ENCODE measurements around the gene ST7.

DNA sequence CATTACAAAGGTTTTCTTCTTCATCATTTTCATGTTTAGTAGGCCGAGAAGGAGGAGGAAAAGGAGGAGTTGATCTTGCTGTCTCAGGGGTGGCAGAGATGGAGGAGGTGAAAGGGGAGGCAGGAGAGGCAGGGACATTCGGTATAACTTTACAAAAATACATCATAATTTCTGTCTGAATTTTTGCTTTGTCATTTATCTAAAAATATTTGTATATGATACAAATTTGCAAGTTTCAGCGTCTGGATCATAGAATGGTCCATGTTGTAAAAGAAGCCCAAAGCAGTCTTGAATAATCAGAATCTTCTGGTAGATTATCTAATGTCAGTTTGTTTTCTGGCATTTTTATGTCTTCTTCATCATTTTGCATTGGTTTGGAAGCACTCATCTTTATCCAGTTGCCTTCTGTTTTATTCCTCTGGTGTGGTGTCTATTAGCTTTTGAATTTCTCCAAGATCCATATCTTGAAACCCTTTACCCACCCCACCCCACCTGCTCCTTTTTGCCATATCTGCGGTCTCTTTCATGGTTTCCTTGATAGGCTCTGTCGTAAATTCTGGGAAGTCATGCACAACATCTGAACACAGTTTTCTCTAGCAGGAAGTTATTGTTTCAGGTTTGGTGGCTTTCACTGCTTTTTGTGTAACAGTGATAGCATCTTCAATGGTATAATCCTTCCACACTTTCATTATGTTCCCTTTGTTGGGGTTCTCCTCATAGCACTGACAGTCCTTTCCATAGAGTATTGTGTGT, 95.0 kb downstream of the ST7 start:
- TF ChIP-seq, protein P1, sequence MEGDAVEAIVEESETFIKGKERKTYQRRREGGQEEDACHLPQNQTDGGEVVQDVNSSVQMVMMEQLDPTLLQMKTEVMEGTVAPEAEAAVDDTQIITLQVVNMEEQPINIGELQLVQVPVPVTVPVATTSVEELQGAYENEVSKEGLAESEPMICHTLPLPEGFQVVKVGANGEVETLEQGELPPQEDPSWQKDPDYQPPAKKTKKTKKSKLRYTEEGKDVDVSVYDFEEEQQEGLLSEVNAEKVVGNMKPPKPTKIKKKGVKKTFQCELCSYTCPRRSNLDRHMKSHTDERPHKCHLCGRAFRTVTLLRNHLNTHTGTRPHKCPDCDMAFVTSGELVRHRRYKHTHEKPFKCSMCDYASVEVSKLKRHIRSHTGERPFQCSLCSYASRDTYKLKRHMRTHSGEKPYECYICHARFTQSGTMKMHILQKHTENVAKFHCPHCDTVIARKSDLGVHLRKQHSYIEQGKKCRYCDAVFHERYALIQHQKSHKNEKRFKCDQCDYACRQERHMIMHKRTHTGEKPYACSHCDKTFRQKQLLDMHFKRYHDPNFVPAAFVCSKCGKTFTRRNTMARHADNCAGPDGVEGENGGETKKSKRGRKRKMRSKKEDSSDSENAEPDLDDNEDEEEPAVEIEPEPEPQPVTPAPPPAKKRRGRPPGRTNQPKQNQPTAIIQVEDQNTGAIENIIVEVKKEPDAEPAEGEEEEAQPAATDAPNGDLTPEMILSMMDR (IDR thresholded peaks at IDR 0.05): no peak
- TF ChIP-seq POLR2A (IDR thresholded peaks at IDR 0.05): no peak
